Stimulated activated naive CD8-positive, alpha-beta T cell treated with anti-CD3 and anti-CD28 coated beads, Interleukin-15, Interleukin-2, amounts not matched to agents 100 ng/mL and 50 ng/mL, for 24 hours (primary cell): ENCODE measurements around the gene TRIM67.
"Not testable (repeated sequence)": the region's sequence is repeated elsewhere in the genome, so short reads cannot be mapped to it uniquely, and the experiment has no call there.

Experiments used
- H3K27ac Mint-ChIP-seq: one replicate; pipeline ENCODE4 v1.8.0; 2021; ENCODE audit warnings: mild to moderate bottlenecking, mixed read lengths
- H3K27me3 Mint-ChIP-seq: one replicate; pipeline ENCODE4 v1.8.0; 2021; ENCODE audit warnings: mixed read lengths
- H3K36me3 Mint-ChIP-seq: one replicate; pipeline ENCODE4 v1.8.0; 2021; ENCODE audit warnings: low read depth, mixed read lengths
- H3K4me1 Mint-ChIP-seq: one replicate; pipeline ENCODE4 v1.8.0; 2021; ENCODE audit warnings: low read depth, mixed read lengths
- H3K4me3 Mint-ChIP-seq: one replicate; pipeline ENCODE4 v1.8.0; 2021; ENCODE audit warnings: mild to moderate bottlenecking, mixed read lengths
- H3K9me3 Mint-ChIP-seq: one replicate; pipeline ENCODE4 v1.8.0; 2021; ENCODE audit warnings: mixed read lengths

The TRIM67 gene

DNA sequence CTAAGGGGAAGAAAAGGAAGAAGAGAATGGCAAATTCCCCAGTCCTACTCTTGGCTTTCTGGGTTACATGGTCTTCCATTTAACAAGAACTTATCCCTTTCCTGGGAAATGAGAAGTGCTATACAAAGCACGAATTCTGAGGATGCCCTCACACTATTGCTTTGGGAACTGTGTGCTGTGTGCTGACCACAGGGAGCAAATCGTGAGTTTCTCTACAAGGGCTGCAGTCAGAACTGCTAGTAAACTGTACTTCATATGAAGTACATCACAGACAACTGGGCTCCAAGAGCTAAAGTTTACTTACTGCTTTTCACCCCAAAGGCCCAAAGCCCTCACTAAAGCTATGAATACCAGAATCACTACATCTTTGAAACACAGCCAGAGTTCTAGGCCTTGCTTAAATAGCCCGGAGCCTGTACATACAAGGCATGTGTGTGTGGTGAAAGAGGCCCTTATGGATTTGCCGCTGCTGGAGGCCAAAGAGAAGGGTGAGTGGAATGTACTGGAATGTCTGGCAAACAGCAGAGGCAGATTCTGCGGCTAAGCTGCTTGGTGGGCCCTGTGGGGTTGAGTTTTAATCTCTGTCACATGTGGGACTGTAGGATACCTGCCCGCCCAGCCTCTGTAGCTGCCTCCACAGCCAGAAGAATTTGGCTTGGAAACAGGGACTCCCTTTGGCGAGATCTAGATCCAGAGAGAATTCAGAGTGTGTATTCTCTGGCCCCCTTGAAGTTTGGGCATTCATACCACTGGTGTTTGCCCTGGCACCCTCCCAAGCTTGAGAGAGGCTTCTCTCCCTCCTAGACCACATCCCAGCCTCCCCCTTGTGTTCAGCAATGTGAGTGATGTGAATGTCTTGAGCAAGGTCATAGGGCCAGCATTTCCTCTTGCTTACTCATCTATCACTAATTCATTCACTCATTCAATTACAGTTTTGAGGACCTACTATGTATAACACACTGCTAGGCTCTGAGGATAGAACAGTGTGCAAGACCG lies 21.9 kb upstream of the TRIM67 start:
- peaks cover 7% of the 10 kb centered on the region for H3K4me1 Mint-ChIP-seq
- H3K27me3 Mint-ChIP-seq: peaks cover 33% of the 10 kb centered on the region
- peaks cover 4% of the 10 kb centered on the region for H3K9me3 Mint-ChIP-seq
- H3K27ac Mint-ChIP-seq: no peak overlapping the region
- no peaks in the 10 kb centered on the region for H3K36me3 Mint-ChIP-seq
- H3K4me3 Mint-ChIP-seq: no peak overlapping the region

DNA sequence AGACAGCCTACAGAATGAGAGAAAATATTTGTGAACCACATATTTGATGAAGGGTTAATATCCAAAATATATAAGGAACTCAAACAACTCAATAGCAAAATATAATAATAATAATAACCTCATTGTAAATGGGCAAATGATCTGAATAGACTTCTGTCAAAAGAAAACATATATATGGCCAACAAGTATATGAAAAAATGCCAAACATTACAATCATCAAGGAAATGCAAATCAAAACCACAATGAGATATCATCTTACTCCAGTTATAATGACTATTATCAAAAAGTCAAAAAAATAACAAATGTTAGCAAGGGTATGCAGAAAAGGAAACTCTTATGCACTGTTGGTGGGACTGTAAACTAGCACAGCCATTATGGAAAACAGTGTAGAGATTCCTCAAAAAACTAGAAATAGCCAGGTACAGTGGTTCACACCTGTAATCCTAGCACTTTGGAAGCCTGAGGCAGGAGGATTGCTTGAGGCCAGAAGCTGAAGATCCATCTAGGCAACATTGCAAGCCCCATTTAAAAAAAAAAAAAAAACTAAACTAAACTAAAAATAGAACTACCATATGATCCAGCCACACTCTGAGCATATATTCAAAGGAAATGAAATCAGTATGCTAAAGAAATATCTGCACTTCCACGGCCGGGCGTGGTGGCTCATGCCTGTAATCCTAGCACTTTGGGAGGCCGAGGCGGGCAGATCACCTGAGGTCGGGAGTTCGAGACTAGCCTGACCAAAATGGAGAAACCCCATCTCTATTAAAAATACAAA lies 17.3 kb upstream of the TRIM67 start:
- no peaks in the 10 kb centered on the region for H3K36me3 Mint-ChIP-seq
- H3K4me1 Mint-ChIP-seq: no peaks in the 10 kb centered on the region
- H3K9me3 Mint-ChIP-seq: peaks cover 4% of the 10 kb centered on the region
- H3K27ac Mint-ChIP-seq: no peak overlapping the region
- no peak overlapping the region for H3K4me3 Mint-ChIP-seq
- peaks cover 48% of the 10 kb centered on the region for H3K27me3 Mint-ChIP-seq

DNA sequence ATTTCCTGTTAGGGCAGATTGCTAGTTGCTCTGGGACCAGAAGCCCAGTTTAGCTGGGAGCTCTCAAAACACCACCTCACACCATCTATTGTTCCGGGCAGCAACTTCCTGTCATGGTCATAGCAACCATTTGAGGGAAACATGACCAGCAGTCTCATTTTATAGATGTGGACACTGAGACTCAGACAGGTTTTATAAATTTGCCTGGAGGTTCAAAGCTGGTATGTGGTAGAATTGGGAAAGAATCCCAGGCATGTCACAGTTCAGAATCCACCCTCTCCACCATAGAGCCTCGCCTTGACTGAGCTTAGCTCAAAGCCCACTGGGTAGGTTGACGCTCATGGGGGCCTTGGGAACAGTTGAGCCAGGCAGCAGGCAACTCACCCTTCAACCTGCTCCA lies 14.0 kb upstream of the TRIM67 start:
- no peaks in the 10 kb centered on the region for H3K36me3 Mint-ChIP-seq
- no peak overlapping the region for H3K4me3 Mint-ChIP-seq
- H3K27ac Mint-ChIP-seq: no peak overlapping the region
- H3K27me3 Mint-ChIP-seq: peaks cover 28% of the 10 kb centered on the region
- no peaks in the 10 kb centered on the region for H3K9me3 Mint-ChIP-seq
- no peaks in the 10 kb centered on the region for H3K4me1 Mint-ChIP-seq

DNA sequence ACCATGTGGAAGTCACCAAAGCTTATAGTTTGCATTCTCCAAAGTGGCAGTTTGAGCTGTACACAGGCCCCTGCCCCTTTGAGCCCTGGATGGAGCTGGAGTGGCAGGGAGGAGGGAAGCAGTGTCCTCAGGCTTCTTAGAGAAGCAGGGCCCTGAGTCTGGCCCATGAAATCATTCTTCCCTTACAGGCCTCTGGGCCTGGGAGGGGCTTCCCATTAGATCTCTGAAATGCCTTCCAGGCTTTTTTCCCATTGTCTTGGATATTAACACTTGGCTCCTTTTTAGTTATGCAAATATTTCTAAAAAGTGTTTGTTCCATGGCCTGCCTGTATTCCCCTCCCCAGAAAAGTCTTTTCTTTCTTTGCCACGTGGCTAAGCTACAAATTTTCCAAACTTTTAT lies 10.0 kb upstream of the TRIM67 start:
- H3K4me3 Mint-ChIP-seq: no peak overlapping the region
- no peaks in the 10 kb centered on the region for H3K9me3 Mint-ChIP-seq
- no peaks in the 10 kb centered on the region for H3K36me3 Mint-ChIP-seq
- peaks cover 22% of the 10 kb centered on the region for H3K27me3 Mint-ChIP-seq
- H3K27ac Mint-ChIP-seq: no peak overlapping the region
- no peaks in the 10 kb centered on the region for H3K4me1 Mint-ChIP-seq

DNA sequence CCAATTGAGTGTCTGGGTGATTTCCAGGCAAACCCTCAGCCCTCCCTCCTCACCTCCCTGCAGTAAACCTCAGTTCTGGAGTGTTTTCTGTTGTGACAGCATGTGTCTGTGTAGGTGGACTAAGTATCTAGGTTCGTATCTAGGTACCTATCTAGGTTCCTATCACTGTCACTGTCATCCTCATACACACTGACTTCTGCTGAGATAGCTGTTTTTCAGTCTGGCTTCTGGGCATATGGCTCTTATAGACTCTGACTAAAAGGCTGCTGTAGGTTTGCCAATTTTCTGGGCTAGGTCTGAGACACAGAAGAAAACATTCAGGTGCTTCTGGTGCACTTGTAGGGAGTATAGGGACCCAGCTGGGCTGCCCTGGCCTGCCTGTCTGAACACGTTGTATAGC lies 8.1 kb upstream of the TRIM67 start:
- H3K9me3 Mint-ChIP-seq: no peaks in the 10 kb centered on the region
- H3K27ac Mint-ChIP-seq: no peak overlapping the region
- peaks cover 32% of the 10 kb centered on the region for H3K27me3 Mint-ChIP-seq
- no peaks in the 10 kb centered on the region for H3K4me1 Mint-ChIP-seq
- no peaks in the 10 kb centered on the region for H3K36me3 Mint-ChIP-seq
- no peak overlapping the region for H3K4me3 Mint-ChIP-seq

DNA sequence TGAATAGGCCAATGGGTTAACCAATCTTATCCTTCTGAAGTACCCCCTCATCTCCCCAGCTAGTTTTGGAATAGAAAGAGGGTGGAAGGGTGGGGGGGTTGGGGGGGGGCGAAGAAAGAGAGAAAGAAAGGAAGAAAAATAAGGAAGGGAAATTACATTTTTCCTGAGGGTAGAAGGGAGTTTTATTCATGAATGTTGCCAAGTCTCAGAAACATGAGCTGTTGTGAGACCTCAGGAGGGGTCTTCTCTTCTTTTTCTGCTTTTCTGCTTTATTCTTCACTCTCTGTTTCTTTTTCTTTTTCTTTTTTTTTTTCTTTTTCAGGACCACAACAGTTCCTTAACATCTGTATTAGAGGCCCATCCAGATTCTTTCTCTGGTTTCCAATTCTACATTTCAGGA lies 6.0 kb upstream of the TRIM67 start:
- Mint-ChIP-seq H3K27me3 (peaks cover 52% of the 10 kb centered on the region), H3K4me3 (no peak overlapping the region), H3K9me3 (no peaks in the 10 kb centered on the region), H3K36me3 (no peaks in the 10 kb centered on the region), H3K4me1 (no peaks in the 10 kb centered on the region), H3K27ac (no peak overlapping the region)

DNA sequence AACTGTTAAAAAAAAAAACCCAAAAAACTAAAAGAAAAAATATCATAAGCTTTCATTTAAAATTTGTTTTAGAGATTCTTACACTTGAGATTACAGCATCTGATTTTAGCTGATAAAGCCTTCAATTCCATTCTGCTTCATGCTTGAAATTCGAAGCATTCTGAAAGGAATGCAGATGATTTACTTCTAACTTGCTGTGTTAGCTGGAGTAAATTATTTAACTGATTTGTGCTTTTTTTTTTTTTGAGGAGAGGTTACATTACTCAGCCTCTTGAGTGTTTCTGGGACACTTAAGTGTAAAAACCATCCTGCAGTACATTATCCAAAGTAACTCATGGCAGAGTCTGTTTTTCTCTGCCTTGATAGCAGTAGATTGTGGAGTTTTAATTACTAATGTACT lies 4.5 kb upstream of the TRIM67 start:
- H3K27ac Mint-ChIP-seq: no peak overlapping the region
- peaks cover 61% of the 10 kb centered on the region for H3K27me3 Mint-ChIP-seq
- no peaks in the 10 kb centered on the region for H3K36me3 Mint-ChIP-seq
- no peaks in the 10 kb centered on the region for H3K4me1 Mint-ChIP-seq
- no peaks in the 10 kb centered on the region for H3K9me3 Mint-ChIP-seq
- H3K4me3 Mint-ChIP-seq: no peak overlapping the region

DNA sequence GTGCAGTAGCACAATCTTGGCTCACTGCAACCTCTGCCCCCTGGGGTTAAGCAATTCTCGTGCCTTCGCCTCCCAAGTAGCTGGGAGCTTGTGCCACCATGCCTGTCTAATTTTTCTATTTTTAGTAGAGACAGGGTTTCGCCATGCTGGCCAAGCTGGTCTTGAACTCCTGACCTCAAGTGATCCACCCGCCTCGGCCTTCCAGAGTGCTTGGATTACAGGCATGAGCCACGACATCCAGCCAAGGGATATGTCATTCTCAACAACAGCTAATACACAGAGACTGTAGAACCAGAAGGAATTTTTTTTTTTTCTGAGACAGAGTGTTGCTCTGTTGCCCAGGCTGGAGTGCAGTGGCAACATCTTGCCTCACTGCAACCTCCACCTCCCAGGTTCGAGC lies 3.7 kb upstream of the TRIM67 start:
- not testable (repeated sequence) for H3K4me3 Mint-ChIP-seq, H3K9me3 Mint-ChIP-seq, H3K27ac Mint-ChIP-seq, H3K36me3 Mint-ChIP-seq, H3K4me1 Mint-ChIP-seq
- H3K27me3 Mint-ChIP-seq: peaks cover 61% of the 10 kb centered on the region

DNA sequence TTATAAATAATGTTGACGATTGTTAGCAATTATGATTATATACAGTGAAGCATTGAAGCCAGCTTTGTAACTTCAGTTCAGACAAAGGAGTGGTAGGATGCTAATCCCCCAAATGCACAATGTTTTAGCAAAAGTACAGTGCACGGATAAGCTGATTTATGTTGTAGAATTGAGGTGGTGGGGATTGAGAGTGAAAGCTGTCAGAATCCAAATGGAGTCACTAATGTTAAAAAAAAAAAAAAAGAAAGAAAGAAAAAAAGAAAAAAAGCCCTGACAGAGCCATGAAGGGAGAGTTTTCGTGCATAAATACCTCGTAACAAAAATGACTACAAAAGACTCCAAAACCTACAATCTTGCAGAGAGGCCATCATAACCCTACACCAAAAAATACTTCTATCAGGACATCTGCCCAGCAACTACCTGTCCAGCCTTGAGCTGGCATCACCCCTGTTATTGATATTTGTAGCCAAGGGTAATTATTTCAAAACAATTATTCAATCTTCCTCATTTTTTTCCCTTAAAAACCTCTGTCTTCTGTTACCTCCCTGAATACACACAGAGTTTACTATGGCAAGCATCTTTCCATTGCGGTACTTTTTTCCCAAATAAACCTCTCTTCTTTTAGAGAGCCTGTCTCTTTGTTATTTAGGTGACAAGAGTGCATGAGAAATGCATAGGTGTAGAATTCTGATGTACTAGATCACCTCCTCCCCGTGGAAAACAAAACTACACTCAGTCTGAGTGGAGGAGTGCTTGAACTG lies 2.5 kb upstream of the TRIM67 start:
- H3K4me1 Mint-ChIP-seq: peaks cover 3% of the 10 kb centered on the region
- peaks cover 66% of the 10 kb centered on the region for H3K27me3 Mint-ChIP-seq
- no peaks in the 10 kb centered on the region for H3K36me3 Mint-ChIP-seq
- H3K4me3 Mint-ChIP-seq: no peak overlapping the region
- H3K27ac Mint-ChIP-seq: no peak overlapping the region
- no peaks in the 10 kb centered on the region for H3K9me3 Mint-ChIP-seq

DNA sequence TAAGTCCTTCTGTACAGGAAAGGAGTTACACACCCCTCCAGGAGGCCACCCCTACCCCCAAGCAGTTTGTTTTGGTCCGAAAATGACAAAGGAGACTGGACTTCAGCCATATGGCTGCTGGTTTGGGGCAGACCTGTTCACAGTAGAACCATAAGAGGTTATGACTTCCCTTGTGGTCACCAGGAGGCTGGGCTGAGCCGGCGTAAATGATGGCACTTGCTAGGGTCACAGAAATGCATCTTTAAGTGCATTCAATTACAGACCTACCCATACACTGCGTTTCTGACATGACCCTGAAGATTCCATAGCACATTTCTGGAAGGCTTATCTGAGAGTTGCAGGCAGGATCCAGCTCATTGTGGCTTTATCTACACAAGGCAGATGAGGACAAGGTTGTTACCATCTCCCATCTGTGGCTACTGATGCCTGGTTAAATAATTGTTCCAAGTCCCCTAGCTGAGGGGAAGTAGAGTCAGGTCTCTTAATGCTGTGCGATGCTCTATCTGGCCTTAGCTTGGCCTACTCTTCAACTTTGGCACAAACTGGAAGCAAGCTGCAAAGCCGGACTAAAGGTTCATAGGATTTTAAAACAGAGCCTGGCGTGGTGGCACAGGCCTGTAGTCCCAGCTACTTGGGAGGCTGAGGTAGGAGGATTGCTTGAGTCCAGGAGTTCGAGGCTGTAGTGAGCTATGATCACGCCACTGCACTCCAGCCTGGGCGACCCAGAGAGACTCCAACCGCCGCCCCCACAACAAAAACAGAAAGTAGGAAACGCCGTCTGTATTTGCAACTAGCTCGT lies 1.7 kb upstream of the TRIM67 start:
- no peaks in the 10 kb centered on the region for H3K9me3 Mint-ChIP-seq
- H3K4me1 Mint-ChIP-seq: peaks cover 3% of the 10 kb centered on the region
- no peak overlapping the region for H3K4me3 Mint-ChIP-seq
- H3K27ac Mint-ChIP-seq: no peak overlapping the region
- peaks cover 69% of the 10 kb centered on the region for H3K27me3 Mint-ChIP-seq
- no peaks in the 10 kb centered on the region for H3K36me3 Mint-ChIP-seq

DNA sequence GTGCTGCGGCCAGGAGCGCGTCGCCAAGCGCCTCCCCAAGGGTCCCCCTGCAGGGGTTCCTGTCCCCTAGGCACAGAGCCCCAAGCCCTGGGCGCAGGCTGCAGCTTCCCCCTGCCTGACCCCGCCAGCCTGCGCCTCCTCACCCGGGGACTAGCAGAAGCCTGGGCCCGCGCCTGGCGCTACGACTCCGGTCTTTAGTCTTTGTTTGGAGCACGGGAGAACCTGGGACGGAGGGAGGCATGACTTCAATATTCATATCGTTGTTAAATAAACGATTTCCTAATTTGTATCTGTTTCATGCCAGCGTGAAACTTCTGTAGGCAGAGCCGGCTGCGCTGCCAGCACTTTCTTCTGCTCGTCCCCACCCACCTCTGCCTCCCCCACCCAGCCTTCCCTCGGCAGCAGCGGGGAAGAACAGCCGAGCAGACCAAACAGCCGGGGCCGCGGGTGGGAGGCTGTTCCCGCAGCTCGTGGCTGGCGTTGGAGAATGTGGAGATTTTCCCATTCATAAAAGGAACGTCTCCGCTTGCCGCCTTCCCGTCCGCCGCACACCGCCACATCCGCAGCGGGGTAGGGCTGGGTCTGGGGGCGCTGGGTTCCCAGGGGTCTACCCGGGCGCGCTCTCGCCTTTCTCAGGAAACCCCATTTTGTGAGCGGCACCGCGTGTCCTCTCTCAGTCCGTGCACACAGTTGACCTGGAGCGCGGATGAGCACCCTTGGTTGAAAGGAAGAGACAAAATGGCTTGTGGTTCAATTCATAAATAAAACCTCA lies 777 bp upstream of the TRIM67 start:
- Mint-ChIP-seq H3K4me3 (no peak overlapping the region), H3K27ac (no peak overlapping the region), H3K36me3 (no peaks in the 10 kb centered on the region), H3K9me3 (no peaks in the 10 kb centered on the region), H3K27me3 (peaks cover 70% of the 10 kb centered on the region), H3K4me1 (peaks cover 3% of the 10 kb centered on the region)

DNA sequence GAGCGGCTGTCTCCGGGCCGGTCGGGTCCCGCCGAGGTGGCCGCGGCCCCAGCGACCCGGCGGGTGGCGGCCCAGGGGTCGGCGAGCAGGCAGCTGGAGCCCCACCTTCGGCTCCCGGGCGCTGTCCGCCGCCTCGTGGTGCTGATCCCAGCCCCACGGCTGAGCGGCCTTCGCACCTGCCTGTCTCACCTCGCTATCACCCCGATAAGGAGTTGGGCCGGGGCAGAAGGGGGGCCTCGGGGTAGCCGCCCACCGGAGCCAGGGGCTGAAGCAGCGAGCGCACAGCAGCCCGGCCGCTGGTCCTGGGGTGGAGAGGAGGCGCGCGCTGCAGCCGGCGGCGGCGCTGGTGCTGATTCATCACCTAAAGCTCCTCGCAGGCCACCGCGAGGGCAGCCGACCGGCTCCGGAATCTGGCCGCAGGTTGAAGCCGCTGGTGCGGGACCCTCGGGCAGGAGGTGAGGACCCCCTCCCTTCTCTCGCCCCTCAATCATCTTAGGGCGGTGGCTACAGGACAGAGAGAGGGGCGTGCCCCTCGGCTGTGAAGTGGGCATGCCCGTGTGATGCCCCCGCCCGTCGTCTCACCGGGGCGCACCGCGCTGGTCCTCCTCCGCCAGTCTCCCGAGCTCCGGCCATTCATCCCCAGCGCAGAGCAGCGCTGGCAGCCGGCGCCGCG lies 575 bp downstream of the TRIM67 start:
- H3K4me1 Mint-ChIP-seq: peaks cover 3% of the 10 kb centered on the region
- H3K9me3 Mint-ChIP-seq: no peaks in the 10 kb centered on the region
- peaks cover 68% of the 10 kb centered on the region for H3K27me3 Mint-ChIP-seq
- no peaks in the 10 kb centered on the region for H3K36me3 Mint-ChIP-seq
- H3K4me3 Mint-ChIP-seq: no peak overlapping the region
- no peak overlapping the region for H3K27ac Mint-ChIP-seq
